NCI-H2081 (cell line): ENCODE data around the gene GPR146.
"Not testable (repeated sequence)": the region's sequence is repeated elsewhere in the genome, so short reads cannot be mapped to it uniquely, and the experiment has no call there.

Experiments used
- DNase-seq, 2 experiments: peaks; one replicate each; lab custom pipeline; 2025; lab: John Stamatoyannopoulos, UW

Gene GPR146

GRCh38 chr7:1044189-1045068 is at the start of gene GPR146:
Gene GPR146 (plus strand): TSS chr7:1044546. CDS start chr7:1057516, 12,970 bp downstream.
- DNase-seq, result peak; percentile 92 to 95

DNA sequence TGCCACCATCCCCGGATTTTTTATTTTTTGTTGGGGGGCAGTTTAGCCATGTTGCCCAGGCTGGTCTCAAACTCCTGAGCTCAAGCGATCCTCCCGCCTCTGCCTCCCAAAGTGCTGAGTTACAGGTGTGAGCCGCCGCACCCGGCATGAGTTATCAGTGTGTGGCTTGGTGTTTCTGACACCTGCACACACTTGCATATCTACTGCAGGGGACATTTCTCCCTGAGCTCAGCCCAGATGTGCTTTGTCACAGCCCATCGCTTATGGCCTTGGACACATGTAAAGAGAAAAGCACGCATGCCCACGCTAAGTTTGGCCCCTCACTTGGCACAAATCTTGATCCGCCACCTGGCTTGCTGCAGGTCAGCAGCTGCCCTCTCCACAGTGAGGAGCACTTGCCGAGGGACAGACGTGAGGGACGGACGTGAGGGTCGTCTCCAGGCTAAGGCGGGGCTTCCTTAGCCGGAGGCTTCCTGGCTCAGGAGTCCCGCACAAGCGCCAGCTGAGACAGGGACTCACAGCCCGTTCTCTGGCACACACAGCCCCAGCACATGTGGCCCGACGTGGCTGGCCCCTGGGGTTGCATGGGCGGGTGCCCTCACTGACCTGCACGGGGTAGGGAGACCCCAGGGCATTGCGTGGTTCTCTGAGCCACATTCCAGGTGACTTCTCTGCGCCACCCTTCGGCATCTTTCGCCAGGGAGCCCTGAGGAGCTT is 49.6 kb upstream of the GPR146 start:
- DNase-seq, result no peak

DNA sequence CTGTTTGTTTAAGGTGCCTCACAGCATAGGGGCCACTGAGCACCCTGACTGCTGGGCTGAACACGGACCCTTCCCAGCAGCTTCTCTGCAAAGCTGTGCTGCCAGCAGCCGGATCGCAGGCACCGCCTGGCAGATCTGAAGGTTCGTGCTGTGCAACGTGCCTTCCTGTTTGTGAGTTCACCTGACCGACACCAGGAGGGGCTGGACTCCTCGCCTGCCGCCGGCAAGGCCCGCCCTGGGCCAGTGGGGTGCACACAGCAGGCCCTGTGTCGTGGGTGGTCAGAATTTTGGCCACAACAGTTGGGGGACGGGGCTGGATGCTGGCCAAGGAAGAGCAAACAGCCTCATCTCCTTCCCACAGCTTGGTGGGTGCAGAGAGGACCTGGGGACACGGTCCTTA is 48.8 kb upstream of the GPR146 start:
- DNase-seq, result no peak

DNA sequence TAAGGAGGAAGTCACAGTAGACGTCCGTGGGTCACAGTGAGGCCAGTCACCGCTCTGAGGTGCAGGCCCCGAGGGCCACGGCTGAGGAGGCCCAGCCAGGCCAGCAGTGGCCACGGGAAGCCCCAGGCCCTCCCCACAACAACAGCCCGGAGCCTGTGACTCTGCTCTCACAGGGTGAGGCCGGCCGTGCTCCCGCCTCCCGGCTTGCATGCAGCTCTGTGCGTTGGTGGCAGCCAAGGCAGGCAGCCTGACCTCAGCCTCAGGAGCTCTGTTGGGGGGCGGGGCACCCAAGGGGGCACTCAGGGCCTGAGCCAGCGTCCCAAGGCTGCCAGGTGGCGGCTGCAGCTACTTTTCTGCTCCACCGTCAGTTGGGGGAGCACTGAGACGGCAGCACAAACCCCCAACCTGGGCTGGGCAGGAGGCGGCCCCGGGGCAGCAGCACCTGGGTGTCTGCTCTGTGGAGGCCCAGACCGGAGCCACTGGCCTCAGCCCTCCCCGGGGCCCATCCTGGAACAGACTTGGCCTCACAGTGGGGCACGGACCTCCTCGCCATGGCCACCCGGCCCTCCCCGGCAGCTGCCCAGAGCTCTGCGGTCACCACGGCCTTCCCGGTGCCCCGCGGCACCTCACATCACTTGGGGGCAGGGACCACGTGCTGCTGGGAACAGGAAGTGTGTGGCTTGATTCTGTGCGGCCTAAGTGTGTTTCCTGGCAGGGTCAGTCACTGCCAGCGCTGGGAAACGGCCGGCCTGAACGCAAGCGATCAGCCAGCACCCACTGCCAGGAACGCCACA is 48.1 kb upstream of the GPR146 start:
- DNase-seq, result no peak

GRCh38 chr7:997404-998395 is 46.6 kb upstream of the GPR146 start:
- DNase-seq, result peak in 1 of 2 experiments; percentile 48

DNA sequence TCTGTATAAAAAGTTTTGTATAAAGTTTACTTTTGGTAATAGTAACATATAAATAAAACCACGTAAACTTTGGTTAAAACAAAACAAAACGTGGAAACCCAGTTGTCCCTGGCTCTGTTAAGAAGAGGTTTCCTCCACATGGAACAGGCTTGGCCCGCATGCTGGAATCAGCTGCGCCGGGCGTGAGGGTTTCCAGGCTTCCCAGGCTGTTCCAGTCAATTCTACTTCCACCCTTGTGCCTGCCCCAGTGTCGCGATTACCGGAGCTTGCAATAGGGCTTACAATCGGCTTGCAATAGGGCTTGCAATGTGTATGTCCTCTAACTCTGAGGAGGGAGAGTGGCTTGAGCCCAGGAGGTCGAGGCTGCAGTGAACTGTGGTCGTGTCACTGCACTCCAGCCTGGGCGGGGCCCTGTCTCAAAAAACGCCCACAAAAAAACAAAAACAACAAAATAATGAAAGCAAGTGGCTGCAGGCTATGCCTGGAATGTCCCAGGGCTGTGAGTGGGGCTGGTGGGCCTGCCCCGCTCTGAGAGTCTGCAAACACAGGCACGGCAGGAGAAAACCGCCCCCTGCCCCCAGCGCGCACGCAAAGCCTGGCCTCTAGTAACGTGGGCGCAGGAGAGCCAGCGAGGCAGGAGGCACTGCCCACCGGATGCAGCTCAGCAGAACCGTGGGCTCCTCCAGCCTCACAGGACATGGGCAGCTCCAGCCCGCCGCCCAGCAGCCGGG is 45.0 kb upstream of the GPR146 start:
- no peak for DNase-seq

- DNase-seq, result no peak
Observed at GRCh38 chr7:999941-1000935, 44.1 kb upstream of the GPR146 start.

DNA sequence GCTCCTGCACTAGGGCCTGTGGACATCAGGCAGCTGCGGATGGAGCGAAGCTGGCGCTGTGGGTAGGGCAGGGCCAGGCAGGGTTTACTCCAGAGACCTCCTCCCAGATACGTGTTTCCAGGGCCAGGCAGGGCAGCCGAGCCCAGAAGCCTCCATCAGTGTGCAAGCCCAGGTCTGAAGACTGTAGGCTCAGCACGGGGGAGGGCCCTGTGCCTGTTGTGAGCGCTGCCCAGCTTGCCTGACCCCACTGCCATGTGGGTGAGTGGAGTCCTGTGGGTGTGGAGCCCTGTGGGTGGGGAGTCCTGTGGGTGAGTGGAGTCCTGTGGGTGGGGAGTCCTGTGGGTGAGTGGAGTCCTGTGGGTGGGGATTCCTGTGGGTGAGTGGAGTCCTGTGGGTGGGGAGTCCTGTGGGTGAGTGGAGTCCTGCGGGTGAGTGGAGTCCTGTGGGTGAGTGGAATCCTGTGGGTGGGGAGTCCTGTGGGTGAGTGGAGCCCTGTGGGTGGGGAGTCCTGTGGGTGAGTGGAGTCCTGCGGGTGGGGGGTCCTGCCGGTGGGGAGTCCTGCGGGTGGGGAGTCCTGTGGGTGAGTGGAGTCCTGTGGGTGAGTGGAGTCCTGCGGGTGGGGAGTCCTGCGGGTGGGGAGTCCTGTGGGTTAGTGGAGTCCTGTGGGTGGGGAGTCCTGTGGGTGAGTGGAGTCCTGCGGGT is 43.1 kb upstream of the GPR146 start:
- DNase-seq, result not testable (repeated sequence)

DNA sequence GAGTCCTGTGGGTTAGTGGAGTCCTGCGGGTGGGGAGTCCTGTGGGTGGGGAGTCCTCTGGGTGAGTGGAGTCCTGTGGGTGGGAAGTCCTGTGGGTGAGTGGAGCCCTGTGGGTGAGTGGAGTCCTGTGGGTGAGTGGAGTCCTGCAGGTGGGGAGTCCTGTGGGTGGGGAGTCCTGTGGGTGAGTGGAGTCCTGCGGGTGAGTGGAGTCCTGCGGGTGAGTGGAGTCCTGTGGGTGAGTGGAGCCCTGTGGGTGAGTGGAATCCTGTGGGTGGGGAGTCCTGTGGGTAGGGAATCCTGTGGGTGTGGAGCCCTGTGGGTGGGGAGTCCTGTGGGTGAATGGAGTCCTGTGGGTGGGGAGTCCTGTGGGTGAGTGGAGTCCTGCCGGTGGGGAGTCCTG is 42.3 kb upstream of the GPR146 start:
- DNase-seq, result not testable (repeated sequence)

DNA sequence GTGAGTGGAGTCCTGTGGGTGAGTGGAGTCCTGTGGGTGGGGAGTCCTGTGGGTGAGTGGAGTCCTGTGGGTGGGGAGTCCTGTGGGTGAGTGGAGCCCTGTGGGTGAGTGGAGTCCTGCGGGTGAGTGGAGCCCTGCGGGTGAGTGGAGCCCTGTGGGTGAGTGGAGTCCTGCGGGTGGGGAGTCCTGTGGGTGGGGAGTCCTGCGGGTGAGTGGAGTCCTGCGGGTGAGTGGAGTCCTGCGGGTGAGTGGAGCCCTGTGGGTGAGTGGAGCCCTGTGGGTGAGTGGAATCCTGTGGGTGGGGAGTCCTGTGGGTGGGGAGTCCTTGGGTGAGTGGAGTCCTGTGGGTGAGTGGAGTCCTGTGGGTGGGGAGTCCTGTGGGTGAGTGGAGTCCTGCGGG is 41.9 kb upstream of the GPR146 start:
- not testable (repeated sequence) for DNase-seq

DNA sequence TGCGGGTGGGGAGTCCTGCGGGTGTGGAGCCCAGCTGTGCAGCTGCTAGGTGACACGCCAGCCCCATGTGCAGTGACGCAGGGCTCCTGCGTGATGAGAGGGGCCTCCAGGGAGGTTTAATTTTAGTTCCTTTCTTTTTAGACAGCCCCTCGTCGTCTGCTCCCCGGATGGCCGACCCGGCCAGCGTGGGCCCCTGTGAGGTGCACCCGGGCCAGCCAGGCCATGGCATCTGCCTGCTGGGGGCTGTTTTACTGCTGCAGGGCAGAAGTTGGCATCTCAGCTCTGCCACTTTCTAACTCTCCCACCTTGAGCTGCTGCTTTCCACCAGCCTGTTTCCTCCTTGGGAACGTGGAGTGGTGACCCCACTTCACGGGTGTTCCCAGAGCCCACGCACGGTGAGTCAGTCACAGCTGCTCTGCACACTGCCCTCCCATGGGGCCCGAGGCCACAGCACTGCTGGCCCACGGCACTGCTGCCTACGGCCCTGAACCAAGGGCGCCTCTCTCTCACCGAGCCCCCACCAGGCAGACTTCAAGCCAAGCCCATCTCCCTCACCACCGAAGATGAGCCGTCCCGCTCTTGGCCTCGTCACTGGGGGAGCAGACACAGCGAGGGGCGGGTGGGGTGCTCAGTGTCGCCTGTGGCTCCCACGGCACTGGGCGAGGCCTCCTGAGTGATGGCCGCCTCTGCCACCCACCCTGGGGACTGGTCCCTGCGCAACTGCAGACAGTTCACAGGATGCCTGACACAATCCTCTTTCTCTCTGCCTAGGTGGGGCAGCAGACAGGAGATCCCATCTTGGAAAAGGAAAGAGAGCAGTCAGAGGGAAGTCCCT is 40.1 kb upstream of the GPR146 start:
- DNase-seq, result no peak

GRCh38 chr7:1005303-1005702 is 39.0 kb upstream of the GPR146 start:
- no peak for DNase-seq

DNA sequence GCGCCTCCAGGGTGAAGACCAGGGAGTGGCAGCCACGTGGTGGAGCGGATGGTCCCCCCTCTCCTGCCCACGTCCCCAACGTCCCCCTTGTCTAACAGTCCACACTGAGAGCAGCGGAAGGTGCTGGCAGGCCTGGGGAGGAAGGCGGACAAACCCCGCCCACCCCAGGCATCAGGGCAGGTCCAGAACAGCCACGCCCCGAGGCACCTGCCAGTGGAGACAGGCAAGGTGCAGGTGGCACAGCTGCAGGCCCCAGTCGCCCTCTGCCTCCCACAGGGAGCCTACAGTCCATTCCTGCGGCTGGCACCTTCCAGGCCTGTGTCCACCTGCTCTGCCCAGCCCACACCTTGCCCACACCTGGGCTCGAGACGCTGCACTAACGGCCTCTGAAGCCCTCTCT is 36.4 kb upstream of the GPR146 start:
- DNase-seq, result no peak

- DNase-seq, result no peak
Observed at GRCh38 chr7:1008733-1009363, 35.5 kb upstream of the GPR146 start.

GRCh38 chr7:1009747-1010146 is 34.6 kb upstream of the GPR146 start:
- DNase-seq, result no peak

DNA sequence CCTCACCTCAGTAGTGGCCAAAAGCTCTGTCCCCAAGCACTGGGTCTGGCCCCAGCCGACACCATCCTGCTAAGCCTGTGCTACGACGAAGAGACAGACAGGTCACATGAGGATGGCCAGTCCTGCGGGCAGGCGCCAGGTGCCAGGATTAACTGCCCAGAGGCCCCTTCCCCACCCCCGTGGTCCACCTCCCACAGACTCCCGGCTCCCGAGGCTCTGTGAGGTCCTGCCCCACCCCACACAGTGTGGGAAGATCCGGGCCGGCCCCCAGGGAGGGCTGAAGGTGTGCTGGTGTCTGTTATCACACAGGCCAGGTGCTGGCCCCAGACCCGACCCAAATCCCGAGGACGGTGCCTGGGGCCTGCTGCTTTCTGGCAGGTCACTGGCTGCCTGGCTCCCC is 34.1 kb upstream of the GPR146 start:
- DNase-seq, result no peak
